ENCODE results near the gene RAB9A. TPM values are rescaled to one million over a fixed set of nuclear protein-coding genes. Genes with fewer than 3 reads are reported as not detected.

Gene RAB9A
- total and polyA plus RNA-seq, 10 of the 15 experiments (the other 5 are each of a cell fraction or from before 2014, with no cell fraction given), result 42.1 to 142 (median 49.9) TPM

DNA sequence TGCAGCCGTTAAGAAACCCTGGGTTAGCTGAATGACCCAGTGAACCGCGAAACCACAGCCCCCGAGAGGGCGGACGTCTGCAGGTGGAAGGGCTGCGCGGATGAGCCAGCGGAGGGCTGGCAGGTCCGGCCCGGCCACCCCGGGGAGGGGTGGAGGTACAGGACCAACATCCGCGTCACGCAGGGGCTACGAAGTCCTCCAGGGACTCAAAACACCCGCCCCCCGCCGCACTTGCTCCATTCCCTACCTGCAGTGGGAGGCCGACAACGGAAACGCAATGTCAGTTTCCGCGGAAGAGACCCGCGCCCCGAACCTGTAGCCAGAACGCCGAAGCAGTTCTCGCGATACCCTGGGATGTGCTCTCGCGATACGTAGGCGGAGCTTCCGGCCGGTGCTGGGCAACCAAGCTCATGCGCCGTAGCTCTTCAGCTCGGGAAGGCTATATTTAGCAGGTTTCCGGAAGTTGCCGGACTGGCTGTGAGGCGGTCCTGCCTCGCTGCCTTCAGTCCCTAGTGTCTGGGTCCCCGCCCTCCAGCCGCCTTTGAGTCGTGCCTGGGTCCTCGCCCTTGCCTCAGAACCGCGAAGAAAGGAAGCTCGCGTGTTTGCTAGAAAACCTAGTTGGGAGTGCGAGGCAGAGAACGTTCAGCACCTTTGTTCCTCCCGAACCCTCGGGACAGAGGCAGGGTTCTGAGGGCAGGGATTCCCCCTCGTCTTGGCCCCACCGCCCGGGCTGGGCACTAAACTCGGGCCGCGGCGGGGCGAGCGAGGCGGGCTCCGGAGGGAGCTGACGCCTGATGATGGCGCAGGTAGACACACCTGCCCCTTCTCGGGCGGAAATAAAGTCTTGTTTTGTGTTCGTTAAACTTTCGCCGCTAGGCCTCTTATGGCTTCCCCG is 45.6 kb downstream of the RAB9A start, which contains the start of the genes OFD1 and TRAPPC2 (continued):
- peak; percentile 84 for TF ChIP-seq IKZF1 (conservative IDR thresholded peaks at IDR 0.05)
- TF ChIP-seq, protein P1, sequence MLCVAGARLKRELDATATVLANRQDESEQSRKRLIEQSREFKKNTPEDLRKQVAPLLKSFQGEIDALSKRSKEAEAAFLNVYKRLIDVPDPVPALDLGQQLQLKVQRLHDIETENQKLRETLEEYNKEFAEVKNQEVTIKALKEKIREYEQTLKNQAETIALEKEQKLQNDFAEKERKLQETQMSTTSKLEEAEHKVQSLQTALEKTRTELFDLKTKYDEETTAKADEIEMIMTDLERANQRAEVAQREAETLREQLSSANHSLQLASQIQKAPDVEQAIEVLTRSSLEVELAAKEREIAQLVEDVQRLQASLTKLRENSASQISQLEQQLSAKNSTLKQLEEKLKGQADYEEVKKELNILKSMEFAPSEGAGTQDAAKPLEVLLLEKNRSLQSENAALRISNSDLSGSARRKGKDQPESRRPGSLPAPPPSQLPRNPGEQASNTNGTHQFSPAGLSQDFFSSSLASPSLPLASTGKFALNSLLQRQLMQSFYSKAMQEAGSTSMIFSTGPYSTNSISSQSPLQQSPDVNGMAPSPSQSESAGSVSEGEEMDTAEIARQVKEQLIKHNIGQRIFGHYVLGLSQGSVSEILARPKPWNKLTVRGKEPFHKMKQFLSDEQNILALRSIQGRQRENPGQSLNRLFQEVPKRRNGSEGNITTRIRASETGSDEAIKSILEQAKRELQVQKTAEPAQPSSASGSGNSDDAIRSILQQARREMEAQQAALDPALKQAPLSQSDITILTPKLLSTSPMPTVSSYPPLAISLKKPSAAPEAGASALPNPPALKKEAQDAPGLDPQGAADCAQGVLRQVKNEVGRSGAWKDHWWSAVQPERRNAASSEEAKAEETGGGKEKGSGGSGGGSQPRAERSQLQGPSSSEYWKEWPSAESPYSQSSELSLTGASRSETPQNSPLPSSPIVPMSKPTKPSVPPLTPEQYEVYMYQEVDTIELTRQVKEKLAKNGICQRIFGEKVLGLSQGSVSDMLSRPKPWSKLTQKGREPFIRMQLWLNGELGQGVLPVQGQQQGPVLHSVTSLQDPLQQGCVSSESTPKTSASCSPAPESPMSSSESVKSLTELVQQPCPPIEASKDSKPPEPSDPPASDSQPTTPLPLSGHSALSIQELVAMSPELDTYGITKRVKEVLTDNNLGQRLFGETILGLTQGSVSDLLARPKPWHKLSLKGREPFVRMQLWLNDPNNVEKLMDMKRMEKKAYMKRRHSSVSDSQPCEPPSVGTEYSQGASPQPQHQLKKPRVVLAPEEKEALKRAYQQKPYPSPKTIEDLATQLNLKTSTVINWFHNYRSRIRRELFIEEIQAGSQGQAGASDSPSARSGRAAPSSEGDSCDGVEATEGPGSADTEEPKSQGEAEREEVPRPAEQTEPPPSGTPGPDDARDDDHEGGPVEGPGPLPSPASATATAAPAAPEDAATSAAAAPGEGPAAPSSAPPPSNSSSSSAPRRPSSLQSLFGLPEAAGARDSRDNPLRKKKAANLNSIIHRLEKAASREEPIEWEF (IDR thresholded peaks at IDR 0.05; ENCODE audit: insufficient replicate concordance, low read depth, low read length), result no peak
- peak; percentile 39 for TF ChIP-seq NRF1 (conservative IDR thresholded peaks at IDR 0.05; ENCODE audit: low read depth, low read length)
- TF ChIP-seq, protein P2, sequence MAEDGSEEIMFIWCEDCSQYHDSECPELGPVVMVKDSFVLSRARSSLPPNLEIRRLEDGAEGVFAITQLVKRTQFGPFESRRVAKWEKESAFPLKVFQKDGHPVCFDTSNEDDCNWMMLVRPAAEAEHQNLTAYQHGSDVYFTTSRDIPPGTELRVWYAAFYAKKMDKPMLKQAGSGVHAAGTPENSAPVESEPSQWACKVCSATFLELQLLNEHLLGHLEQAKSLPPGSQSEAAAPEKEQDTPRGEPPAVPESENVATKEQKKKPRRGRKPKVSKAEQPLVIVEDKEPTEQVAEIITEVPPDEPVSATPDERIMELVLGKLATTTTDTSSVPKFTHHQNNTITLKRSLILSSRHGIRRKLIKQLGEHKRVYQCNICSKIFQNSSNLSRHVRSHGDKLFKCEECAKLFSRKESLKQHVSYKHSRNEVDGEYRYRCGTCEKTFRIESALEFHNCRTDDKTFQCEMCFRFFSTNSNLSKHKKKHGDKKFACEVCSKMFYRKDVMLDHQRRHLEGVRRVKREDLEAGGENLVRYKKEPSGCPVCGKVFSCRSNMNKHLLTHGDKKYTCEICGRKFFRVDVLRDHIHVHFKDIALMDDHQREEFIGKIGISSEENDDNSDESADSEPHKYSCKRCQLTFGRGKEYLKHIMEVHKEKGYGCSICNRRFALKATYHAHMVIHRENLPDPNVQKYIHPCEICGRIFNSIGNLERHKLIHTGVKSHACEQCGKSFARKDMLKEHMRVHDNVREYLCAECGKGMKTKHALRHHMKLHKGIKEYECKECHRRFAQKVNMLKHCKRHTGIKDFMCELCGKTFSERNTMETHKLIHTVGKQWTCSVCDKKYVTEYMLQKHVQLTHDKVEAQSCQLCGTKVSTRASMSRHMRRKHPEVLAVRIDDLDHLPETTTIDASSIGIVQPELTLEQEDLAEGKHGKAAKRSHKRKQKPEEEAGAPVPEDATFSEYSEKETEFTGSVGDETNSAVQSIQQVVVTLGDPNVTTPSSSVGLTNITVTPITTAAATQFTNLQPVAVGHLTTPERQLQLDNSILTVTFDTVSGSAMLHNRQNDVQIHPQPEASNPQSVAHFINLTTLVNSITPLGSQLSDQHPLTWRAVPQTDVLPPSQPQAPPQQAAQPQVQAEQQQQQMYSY (CRISPR knock-in tag; IDR thresholded peaks at IDR 0.05), result no peak
- TF ChIP-seq TAF1 (IDR thresholded peaks at IDR 0.05; ENCODE audit: borderline replicate concordance, low read depth, low read length), result peak; percentile 57; the same call in 1 of the 2 replicates
- peak; percentile 26 to 52; a peak in 2 of 4 replicates for TF ChIP-seq IKZF2 (IDR thresholded peaks at IDR 0.05)
- peak; percentile 100 for TF ChIP-seq CHD2 (IDR thresholded peaks at IDR 0.05; ENCODE audit: borderline replicate concordance, low read depth, low read length)
- TF ChIP-seq ZNF24 (IDR thresholded peaks at IDR 0.05), result 0 out of 2 replicates have a peak, but pooled peaks have one; percentile 31
- TF ChIP-seq ZBTB11 (CRISPR knock-in tag; IDR thresholded peaks at IDR 0.05), result no peak
- 0 out of 4 replicates have a peak, but pooled peaks of 1 of the 2 experiments have one; percentile 24 for TF ChIP-seq EP300 (IDR thresholded peaks at IDR 0.05; ENCODE audit: borderline replicate concordance in 1 of 2, control insufficient read depth in 1 of 2, low read depth in 2 of 2, low read length in 2 of 2)
- TF ChIP-seq POLR2AphosphoS2 (IDR thresholded peaks at IDR 0.05; ENCODE audit: low read depth, low read length), result peak; percentile 72
- TF ChIP-seq, protein P3, sequence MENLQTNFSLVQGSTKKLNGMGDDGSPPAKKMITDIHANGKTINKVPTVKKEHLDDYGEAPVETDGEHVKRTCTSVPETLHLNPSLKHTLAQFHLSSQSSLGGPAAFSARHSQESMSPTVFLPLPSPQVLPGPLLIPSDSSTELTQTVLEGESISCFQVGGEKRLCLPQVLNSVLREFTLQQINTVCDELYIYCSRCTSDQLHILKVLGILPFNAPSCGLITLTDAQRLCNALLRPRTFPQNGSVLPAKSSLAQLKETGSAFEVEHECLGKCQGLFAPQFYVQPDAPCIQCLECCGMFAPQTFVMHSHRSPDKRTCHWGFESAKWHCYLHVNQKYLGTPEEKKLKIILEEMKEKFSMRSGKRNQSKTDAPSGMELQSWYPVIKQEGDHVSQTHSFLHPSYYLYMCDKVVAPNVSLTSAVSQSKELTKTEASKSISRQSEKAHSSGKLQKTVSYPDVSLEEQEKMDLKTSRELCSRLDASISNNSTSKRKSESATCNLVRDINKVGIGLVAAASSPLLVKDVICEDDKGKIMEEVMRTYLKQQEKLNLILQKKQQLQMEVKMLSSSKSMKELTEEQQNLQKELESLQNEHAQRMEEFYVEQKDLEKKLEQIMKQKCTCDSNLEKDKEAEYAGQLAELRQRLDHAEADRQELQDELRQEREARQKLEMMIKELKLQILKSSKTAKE (IDR thresholded peaks at IDR 0.05; ENCODE audit: low read depth, poor library complexity, severe bottlenecking), result peak; percentile 50
